IMR-90 (cell line): ENCODE data around the gene ITGA2. TPM values are rescaled to one million over a fixed set of nuclear protein-coding genes. Genes with fewer than 3 reads are reported as not detected.

Experiments
- ATAC-seq: fragments of 200-7000 bp; cut with Tn5 transposase; 2 replicates; pipeline ENCODE4 v1.9.1; 2020; ENCODE audit warnings: low read depth, mild to moderate bottlenecking, moderate library complexity
- BruUV-seq: library from RNA; stranded (reverse); fragments of 400-500 nt; replicated peaks from 2 replicates; lab custom pipeline; 2021; lab: Mats Ljungman, UMichigan
- CTCF ChIA-PET: fragments of 300-600 bp; formaldehyde crosslinking; extraction: SDS; loops from one replicate; lab custom pipeline; 2021; ENCODE audit warnings: antibody characterized with exemption; lab: Yijun Ruan, JAX
- POLR2A ChIA-PET: fragments of 300-600 bp; sonication (Branson Sonifier 250); formaldehyde crosslinking; loops from one replicate; lab custom pipeline; 2022; ENCODE audit warnings: antibody characterized with exemption; ENCODE audit not compliant: unreplicated experiment; lab: Charles Lee
- DNase-seq: peaks from one replicate; pipeline ENCODE4 v3.0.0; 2013
- H2AFZ ChIP-seq: replicated peaks from 2 replicates; pipeline ENCODE3; 2013; ENCODE audit warnings: low read length, mild to moderate bottlenecking; ENCODE audit not compliant: poor library complexity
- H2AK5ac ChIP-seq: 2 replicates; pipeline ENCODE4 v1.6.1; 2013; ENCODE audit warnings: low read depth, low read length, inconsistent platforms
- H2AK9ac ChIP-seq: replicated peaks from 2 replicates; pipeline ENCODE3; 2013; ENCODE audit warnings: mild to moderate bottlenecking, low read depth, low read length, moderate library complexity; ENCODE audit not compliant: poor library complexity
- H2BK120ac ChIP-seq: 2 replicates; pipeline ENCODE4 v1.6.1; 2013; ENCODE audit warnings: low read depth, low read length, inconsistent platforms
- H2BK15ac ChIP-seq: 3 replicates; pipeline ENCODE4 v1.6.1; 2013; ENCODE audit warnings: low read depth, low read length, inconsistent platforms
- H2BK20ac ChIP-seq: 2 replicates; pipeline ENCODE4 v1.6.1; 2013; ENCODE audit warnings: low read depth, mild to moderate bottlenecking, inconsistent platforms, low read length, moderate library complexity
- H2BK5ac ChIP-seq: 2 replicates; pipeline ENCODE4 v1.6.1; 2013; ENCODE audit warnings: mild to moderate bottlenecking, low read depth, low read length, inconsistent platforms; ENCODE audit not compliant: poor library complexity, severe bottlenecking
- H3K14ac ChIP-seq: replicated peaks from 2 replicates; pipeline ENCODE4 v1.6.1; 2013; ENCODE audit warnings: low read depth, low read length, inconsistent platforms
- H3K18ac ChIP-seq: 2 replicates; pipeline ENCODE4 v1.6.1; 2013; ENCODE audit warnings: low read depth, low read length, control low read depth
- H3K23ac ChIP-seq: 2 replicates; pipeline ENCODE4 v1.6.1; 2013; ENCODE audit warnings: low read depth, low read length, inconsistent platforms
- H3K27ac ChIP-seq: 2 replicates; pipeline ENCODE4 v1.5.1; 2013; ENCODE audit warnings: mild to moderate bottlenecking, control low read depth, low read length; ENCODE audit not compliant: insufficient read depth
- H3K27me3 ChIP-seq: 2 replicates; pipeline ENCODE4 v1.6.1; 2013; ENCODE audit warnings: low read length; ENCODE audit not compliant: control insufficient read depth, insufficient read depth
- H3K36me3 ChIP-seq: 2 replicates; pipeline ENCODE4 v1.6.1; 2013; ENCODE audit warnings: low read length, mixed read lengths; ENCODE audit not compliant: control insufficient read depth, insufficient read depth
- H3K4ac ChIP-seq: 2 replicates; pipeline ENCODE4 v1.6.1; 2013; ENCODE audit warnings: low read depth, low read length, inconsistent platforms
- H3K4me1 ChIP-seq: 2 replicates; pipeline ENCODE4 v1.6.1; 2013; ENCODE audit warnings: low read length, mixed read lengths; ENCODE audit not compliant: control insufficient read depth, insufficient read depth
- H3K4me2 ChIP-seq: 2 replicates; pipeline ENCODE4 v1.6.1; 2013; ENCODE audit warnings: low read depth, mild to moderate bottlenecking, control low read depth, low read length, moderate library complexity
- H3K4me3 ChIP-seq: 2 replicates; pipeline ENCODE4 v1.5.1; 2013; ENCODE audit warnings: low read depth, mild to moderate bottlenecking, control low read depth, low read length, moderate library complexity; ENCODE audit not compliant: insufficient read depth
- H3K56ac ChIP-seq: 2 replicates; pipeline ENCODE4 v1.6.1; 2013; ENCODE audit warnings: low read length, inconsistent platforms; ENCODE audit not compliant: insufficient read depth; ENCODE audit errors: extremely low read depth
- H3K79me1 ChIP-seq, 2 experiments: 2 replicates each; pipeline ENCODE4 v1.6.1; 2013; ENCODE audit warnings: low read length in 2 of 2, inconsistent platforms in 1 of 2, low read depth in 1 of 2
- H3K9ac ChIP-seq: 2 replicates; pipeline ENCODE4 v1.6.1; 2013; ENCODE audit warnings: low read depth, low read length, control low read depth
- H3K9me1 ChIP-seq: 2 replicates; pipeline ENCODE4 v1.6.1; 2013; ENCODE audit warnings: low read length, inconsistent platforms; ENCODE audit not compliant: insufficient read depth
- H3K9me3 ChIP-seq: 2 replicates; pipeline ENCODE4 v1.6.1; 2013; ENCODE audit warnings: low read length; ENCODE audit not compliant: control insufficient read depth, insufficient read depth
- H4K20me1 ChIP-seq: 2 replicates; pipeline ENCODE4 v1.6.1; 2013; ENCODE audit warnings: low read length, inconsistent platforms; ENCODE audit not compliant: insufficient read depth
- H4K5ac ChIP-seq: 2 replicates; pipeline ENCODE4 v1.6.1; 2013; ENCODE audit warnings: mild to moderate bottlenecking, low read depth, low read length, control low read depth
- H4K8ac ChIP-seq, 2 experiments: 2 replicates each; pipeline ENCODE4 v1.6.1; 2013; ENCODE audit warnings: low read depth in 2 of 2, low read length in 2 of 2, control low read depth in 1 of 2, inconsistent platforms in 1 of 2
- H4K91ac ChIP-seq: 2 replicates; pipeline ENCODE4 v1.6.1; 2013; ENCODE audit warnings: low read depth, low read length, inconsistent platforms; ENCODE audit not compliant: insufficient read depth
- CEBPB ChIP-seq: IDR thresholded peaks from 2 replicates; pipeline ENCODE4 v1.6.1; 2012; ENCODE audit warnings: low read depth, low read length, improper control_type of control experiment
- CHD1 ChIP-seq: IDR thresholded peaks from 2 replicates; pipeline ENCODE4 v1.6.1; 2012; ENCODE audit warnings: low read depth, low read length, improper control_type of control experiment
- ELK1 ChIP-seq: fragments of 150-350 bp; IDR thresholded peaks from 2 replicates; pipeline ENCODE4 v1.6.1; 2016; ENCODE audit warnings: low read depth, mild to moderate bottlenecking, low read length, moderate library complexity, borderline replicate concordance
- FOS ChIP-seq: fragments of 150-350 bp; IDR thresholded peaks from 2 replicates; pipeline ENCODE4 v1.6.1; 2016; ENCODE audit warnings: low read depth, low read length
- MXI1 ChIP-seq: IDR thresholded peaks from 2 replicates; pipeline ENCODE4 v1.6.1; 2012; ENCODE audit warnings: low read depth, mild to moderate bottlenecking, low read length, moderate library complexity, borderline replicate concordance
- NFE2L2 ChIP-seq: fragments of 150-350 bp; IDR thresholded peaks from 2 replicates; pipeline ENCODE4 v1.6.1; 2016; ENCODE audit warnings: low read depth, mild to moderate bottlenecking, low read length
- POLR2A ChIP-seq: IDR thresholded peaks from 2 replicates; pipeline ENCODE4 v1.6.1; 2012; ENCODE audit warnings: mild to moderate bottlenecking, low read depth, low read length
- RAD21 ChIP-seq: IDR thresholded peaks from 2 replicates; pipeline ENCODE4 v1.6.1; 2012; ENCODE audit warnings: low read length, improper control_type of control experiment
- RCOR1 ChIP-seq: IDR thresholded peaks from 2 replicates; pipeline ENCODE4 v1.6.1; 2012; ENCODE audit warnings: mild to moderate bottlenecking, low read length, improper control_type of control experiment; ENCODE audit not compliant: insufficient replicate concordance
- RFX5 ChIP-seq: IDR thresholded peaks from 2 replicates; pipeline ENCODE4 v1.8.0; 2012; ENCODE audit warnings: low read depth, mild to moderate bottlenecking, low read length, moderate library complexity
- SMC3 ChIP-seq: fragments of 150-350 bp; IDR thresholded peaks from 2 replicates; pipeline ENCODE4 v1.6.1; 2016; ENCODE audit warnings: low read depth, mild to moderate bottlenecking, antibody characterized with exemption, low read length, moderate library complexity
- WGBS, 2 experiments: methylation state at CpG; one replicate each; pipeline versions ENCODE4 v1.1.5 to v1.1.7; 2013; ENCODE audit warnings: missing lambda C conversion rate in 2 of 2; ENCODE audit not compliant: insufficient read length in 1 of 2; ENCODE audit errors: extremely low coverage in 2 of 2; 5-methylcytosine and 5-hydroxymethylcytosine counted together
- dilution Hi-C: fragments of 300-500 bp; cut with HindIII; formaldehyde crosslinking; loops from one replicate; pipeline ENCODE4 v1.14.3; 2018; ENCODE audit warnings: low sequenced_read_pairs; ENCODE audit not compliant: unreplicated experiment
- in situ Hi-C: fragments of 300-500 bp; cut with MboI; formaldehyde crosslinking; loops from 3 replicates; pipeline ENCODE4 v1.14.3; 2019; ENCODE audit warnings: low sequenced_read_pairs, inconsistent platforms, mixed read lengths
- intact Hi-C: fragments of 100-400 bp; cut with micrococcal nuclease; formaldehyde crosslinking; loops from 2 replicates; pipeline ENCODE4 v1.10.0; 2022
- polyA plus RNA-seq, 3 experiments: library from polyadenylated mRNA; depleted of rRNA; stranded (reverse); fragments of >200 nt; gene quantifications; 2 replicates each; pipeline ENCODE4 v1.2.3, GENCODE V29; 2012; ENCODE audit warnings: low replicate concordance in 1 of 3
- total RNA-seq: library from RNA; depleted of rRNA; stranded (reverse); fragments of >200 nt; gene quantifications from 2 replicates; pipeline ENCODE4 v1.2.3, GENCODE V29; 2012
- TF ChIP-seq, protein P1 (sequence below): conservative IDR thresholded peaks from 2 replicates; pipeline ENCODE4 v1.5.1; 2012; ENCODE audit warnings: mild to moderate bottlenecking, low read depth, low read length, improper control_type of control experiment

ITGA2 gene
- total and polyA plus RNA-seq, 2 of the 4 experiments (the other 2 are of a cell fraction) = 23.3 to 93.4 TPM

GRCh38 chr5:53110156-53110555, 121.0 kb downstream of the ITGA2 start:
- H3K4me3 ChIP-seq = peak overlapping the region; percentile 71
- ChIA-PET CTCF (interaction anchor here (1.7 kb wide), 1 partner anchor 162 kb away, joined by 5 read pairs; no protein-coding TSS in a partner anchor), POLR2A (interaction anchor here (0.5 to 1.0 kb wide), 3 partner anchors 18 to 420 kb away, joined by 4 to 6 read pairs (median 5); partner anchors contain the start of gene FST)
- no peaks in the 10 kb centered on the region for H3K9me3 ChIP-seq
- H3K18ac ChIP-seq = peak overlapping the region; percentile 79; the same call in 1 of the 2 replicates
- peak overlapping the region; percentile 86 for H3K4me2 ChIP-seq
- 0 out of 3 replicates have a peak overlapping the region, but pooled peaks have one; percentile 77 for H2BK15ac ChIP-seq
- 0 out of 2 replicates have a peak overlapping the region, but pooled peaks have one; percentile 90 for H2BK120ac ChIP-seq
- peak overlapping the region; percentile 84 for H4K5ac ChIP-seq
- DNase-seq (no peak), ATAC-seq (peak; percentile 4; the same call in 1 of the 2 replicates)
- dilution Hi-C loops = no loop called here
- H2BK5ac ChIP-seq = peak overlapping the region; percentile 93
- peak overlapping the region; percentile 99 for H3K4ac ChIP-seq
- peak overlapping the region; percentile 73 to 98 for H4K8ac ChIP-seq
- no peak for TF ChIP-seq RAD21
- TF ChIP-seq NFE2L2 = no peak
- TF ChIP-seq CHD1 = no peak
- no peak for TF ChIP-seq POLR2A
- TF ChIP-seq SMC3 = no peak
- no peak for TF ChIP-seq RCOR1
- TF ChIP-seq ELK1 = no peak
- no peak for TF ChIP-seq CEBPB
- no peak for TF ChIP-seq MXI1
- TF ChIP-seq, protein P1, sequence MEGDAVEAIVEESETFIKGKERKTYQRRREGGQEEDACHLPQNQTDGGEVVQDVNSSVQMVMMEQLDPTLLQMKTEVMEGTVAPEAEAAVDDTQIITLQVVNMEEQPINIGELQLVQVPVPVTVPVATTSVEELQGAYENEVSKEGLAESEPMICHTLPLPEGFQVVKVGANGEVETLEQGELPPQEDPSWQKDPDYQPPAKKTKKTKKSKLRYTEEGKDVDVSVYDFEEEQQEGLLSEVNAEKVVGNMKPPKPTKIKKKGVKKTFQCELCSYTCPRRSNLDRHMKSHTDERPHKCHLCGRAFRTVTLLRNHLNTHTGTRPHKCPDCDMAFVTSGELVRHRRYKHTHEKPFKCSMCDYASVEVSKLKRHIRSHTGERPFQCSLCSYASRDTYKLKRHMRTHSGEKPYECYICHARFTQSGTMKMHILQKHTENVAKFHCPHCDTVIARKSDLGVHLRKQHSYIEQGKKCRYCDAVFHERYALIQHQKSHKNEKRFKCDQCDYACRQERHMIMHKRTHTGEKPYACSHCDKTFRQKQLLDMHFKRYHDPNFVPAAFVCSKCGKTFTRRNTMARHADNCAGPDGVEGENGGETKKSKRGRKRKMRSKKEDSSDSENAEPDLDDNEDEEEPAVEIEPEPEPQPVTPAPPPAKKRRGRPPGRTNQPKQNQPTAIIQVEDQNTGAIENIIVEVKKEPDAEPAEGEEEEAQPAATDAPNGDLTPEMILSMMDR = no peak
- TF ChIP-seq FOS = no peak
- no peak for TF ChIP-seq RFX5
- H3K56ac ChIP-seq = peak overlapping the region; percentile 89
- H4K91ac ChIP-seq = peak overlapping the region; percentile 91
- no peaks in the 10 kb centered on the region; the same call in 1 of the 2 replicates for H3K4me1 ChIP-seq
- peak overlapping the region; percentile 92 for H2AK5ac ChIP-seq
- no TSS peak for BruUV-seq
- H2BK20ac ChIP-seq = no peak overlapping the region; the same call in 1 of the 2 replicates
- H3K9me1 ChIP-seq = peaks cover 4% of the 10 kb centered on the region; the same call in 1 of the 2 replicates
- no CpG with 5 or more reads among the region's 6 CpGs for WGBS, 2 experiments
- in situ Hi-C loops = no loop called here
- peak overlapping the region; percentile 97 for H3K9ac ChIP-seq
- H3K27me3 ChIP-seq = no peaks in the 10 kb centered on the region
- H3K23ac ChIP-seq = peak overlapping the region; percentile 100
- no peak overlapping the region for H2AK9ac ChIP-seq
- peaks cover 19 to 40% of the 10 kb centered on the region in 2 experiments for H3K79me1 ChIP-seq
- intact Hi-C loops = no loop called here
- peak overlapping the region; percentile 81; the same call in 1 of the 2 replicates for H3K27ac ChIP-seq
- H3K14ac ChIP-seq = peak overlapping the region; percentile 100
- peaks cover 2% of the 10 kb centered on the region; the same call in 1 of the 2 replicates for H3K36me3 ChIP-seq
- no peaks in the 10 kb centered on the region for H4K20me1 ChIP-seq
- H2AFZ ChIP-seq = peak overlapping the region; percentile 100
